Measurements from ENCODE around the gene PPARG.

PPARG gene

DNA sequence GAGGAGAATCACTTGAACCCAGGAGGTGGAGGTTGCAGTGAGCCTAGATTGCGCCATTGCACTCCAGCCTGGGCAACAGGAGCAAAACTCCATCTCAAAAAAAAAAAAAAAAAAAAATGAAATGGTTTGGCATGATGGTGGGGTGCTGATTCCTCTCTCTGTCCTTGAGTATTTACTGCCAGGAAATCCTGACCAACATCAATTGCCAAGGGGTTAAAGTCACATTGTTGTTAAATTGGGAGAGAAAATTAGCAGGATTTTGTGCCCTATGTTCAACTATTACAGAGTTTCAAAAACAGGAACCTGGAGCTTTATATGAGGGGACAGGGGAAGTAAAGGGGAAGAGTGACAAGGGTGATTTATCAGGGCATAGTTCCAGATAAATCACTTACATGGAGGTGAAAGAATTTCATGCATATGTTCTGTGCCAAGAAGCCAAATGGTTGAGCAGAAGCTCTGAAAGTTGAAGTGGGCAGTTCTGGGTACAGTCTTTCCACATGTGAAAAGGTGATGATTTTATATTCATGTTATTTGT, 124.9 kb downstream of the PPARG start:
- DNase-seq (ENCODE audit: low read depth) = no peak

- DNase-seq (ENCODE audit: low read depth) = no peak
These were observed 126.3 kb downstream of the PPARG start for GRCh38 chr3:12415014-12415680.

- no peak for DNase-seq (ENCODE audit: low read depth)
These were observed 127.9 kb downstream of the PPARG start for GRCh38 chr3:12416731-12417130.

DNA sequence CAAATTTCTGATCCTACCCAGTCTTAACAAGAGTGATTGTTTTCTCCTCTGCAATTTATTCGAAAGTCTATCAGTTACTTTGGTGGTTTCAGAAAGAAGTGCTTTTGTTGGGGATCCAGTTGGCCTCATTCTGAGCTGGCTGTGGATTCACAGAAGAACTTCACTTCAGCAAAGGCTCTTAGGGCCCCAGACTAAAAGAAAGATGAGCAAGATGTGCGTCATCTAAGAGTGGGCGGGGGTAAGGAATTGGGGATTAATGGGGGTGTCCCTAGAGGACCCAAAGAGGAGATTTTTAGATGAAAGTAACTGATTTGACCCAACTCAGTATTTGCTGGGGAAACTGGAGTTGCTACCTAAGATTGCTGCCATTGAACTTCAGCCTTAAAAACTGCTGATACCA, 131.5 kb downstream of the PPARG start:
- no peak for DNase-seq (ENCODE audit: low read depth)

DNA sequence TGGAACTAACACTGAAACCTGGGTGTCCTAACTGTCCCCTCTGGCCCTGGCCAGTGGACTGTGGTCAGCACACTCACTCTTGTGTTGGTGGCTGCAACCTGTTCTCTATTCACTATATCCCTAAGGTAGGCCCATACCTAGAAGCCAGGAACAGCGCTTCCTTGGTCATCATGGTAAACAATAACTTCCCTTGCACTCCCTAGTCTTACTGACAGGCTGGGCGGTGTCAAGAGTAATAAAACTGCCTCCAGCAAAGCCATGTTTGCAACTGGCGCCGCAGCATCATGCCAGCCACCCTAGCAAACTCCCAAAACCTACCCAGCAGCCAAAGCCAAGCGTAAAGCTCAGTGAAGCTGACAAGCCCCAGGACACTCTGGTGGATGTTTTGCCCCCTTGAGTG, 132.3 kb downstream of the PPARG start:
- no peak for DNase-seq (ENCODE audit: low read depth)

DNA sequence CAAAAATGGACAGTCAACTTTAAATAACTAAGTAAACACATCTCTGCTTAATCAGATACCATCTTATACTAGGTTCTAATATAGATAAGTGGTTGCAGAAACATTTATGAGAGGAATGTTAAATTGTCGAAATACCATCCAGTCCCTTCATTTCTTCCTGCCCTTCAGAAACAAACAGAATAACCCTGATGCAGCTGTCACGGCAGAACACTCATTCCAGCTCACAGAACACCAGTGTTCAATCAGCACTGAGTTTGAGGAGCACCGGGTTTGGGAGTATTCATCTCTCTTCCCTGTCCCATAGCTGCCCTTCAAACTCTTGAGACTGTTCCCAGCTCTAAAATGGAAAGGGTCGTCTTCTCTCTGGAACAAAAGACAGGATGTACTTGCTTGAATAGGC, 134.3 kb downstream of the PPARG start:
- no peak for DNase-seq (ENCODE audit: low read depth)

- no peak for DNase-seq (ENCODE audit: low read depth)
These were observed 135.2 kb downstream of the PPARG start for GRCh38 chr3:12423918-12424630.

DNA sequence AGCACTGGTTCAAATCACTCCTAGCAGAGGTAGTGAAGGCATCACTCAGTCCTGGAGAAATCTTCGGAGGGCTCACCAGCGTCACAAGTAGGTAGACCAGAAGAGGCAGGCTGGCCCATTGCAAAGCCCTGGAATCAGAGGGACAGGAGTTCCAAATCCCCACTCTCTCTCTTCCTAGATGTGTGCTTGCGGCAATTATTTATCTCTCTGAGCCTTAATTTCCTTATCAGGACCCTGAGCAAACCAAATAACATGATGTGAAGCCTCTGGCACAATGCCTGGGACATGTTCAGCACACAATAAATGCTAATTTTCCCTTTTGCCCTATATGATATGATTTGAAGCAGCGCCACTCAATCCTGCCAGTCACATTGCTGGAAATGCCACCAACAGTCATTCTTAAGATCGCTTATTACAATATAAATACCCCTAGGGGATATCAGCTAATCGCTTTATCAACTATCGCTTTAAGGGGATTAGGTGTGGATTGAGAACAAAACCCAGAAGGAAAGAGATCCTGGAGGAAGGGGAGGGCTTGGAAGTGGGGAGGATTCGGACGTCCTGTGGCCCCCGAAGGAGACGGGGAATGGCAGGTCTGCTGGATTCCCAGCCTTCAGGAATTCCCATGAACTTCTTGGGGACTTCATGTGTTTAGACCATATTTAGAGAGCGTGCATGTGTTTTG, 135.9 kb downstream of the PPARG start:
- DNase-seq (ENCODE audit: low read depth) = no peak

DNA sequence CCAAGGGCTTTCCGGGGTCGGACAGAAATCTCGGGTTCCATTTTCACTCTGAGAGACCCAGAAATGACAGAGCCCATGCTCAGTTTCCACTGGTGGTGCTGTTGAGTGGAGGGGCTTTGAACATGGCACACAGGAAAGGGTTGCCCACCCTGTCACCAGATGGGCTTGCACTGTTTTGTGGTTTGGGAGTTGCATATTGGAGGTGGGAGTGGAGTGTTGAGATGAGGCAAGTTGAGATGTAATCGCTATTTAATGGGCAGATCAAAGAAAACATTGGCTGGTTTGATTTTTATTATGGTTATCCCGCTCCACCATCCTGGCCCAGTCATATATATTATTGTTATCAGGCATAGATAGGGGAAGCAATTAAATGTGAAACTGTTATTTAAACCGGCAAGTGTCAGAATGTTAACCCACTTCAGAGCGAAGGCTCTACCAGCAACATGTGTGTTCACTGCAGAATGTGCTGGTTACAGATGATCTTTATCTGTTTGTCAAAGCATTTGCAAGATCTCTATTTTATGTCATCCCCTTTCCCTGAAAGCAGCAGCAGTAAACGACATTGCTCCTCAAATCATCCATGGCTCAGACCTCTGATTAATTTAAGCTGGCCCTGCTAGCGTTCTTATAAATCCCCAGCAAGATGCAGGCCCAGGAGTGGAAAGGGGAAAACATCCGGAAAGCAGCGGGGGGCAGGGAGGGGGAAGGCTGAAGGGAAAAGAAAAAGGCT, 137.1 kb downstream of the PPARG start:
- DNase-seq (ENCODE audit: low read depth) = no peak

DNA sequence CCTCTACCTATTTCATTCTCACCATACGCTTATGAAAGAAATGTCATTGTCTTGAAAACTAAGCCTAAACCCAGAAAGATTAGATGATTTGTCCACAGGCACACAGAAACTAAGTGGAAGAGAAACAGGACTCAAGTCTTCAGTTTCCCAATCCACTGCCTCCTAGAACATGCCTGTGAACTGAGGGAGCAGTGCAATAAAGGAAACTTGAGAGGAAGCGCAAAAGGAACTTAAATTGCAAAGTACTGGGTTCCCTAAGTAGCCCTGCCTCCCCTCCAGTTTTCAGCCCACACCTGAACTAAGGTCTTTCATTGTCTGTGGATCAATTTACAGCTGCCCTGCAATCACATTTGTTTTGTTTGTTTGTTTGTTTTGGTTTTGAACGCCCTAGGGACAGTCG, 138.7 kb downstream of the PPARG start:
- DNase-seq (ENCODE audit: low read depth) = no peak

GRCh38 chr3:12428126-12428525, 139.3 kb downstream of the PPARG start:
- DNase-seq (ENCODE audit: low read depth) = no peak

GRCh38 chr3:12430086-12430485, 141.2 kb downstream of the PPARG start:
- DNase-seq (ENCODE audit: low read depth) = no peak

DNA sequence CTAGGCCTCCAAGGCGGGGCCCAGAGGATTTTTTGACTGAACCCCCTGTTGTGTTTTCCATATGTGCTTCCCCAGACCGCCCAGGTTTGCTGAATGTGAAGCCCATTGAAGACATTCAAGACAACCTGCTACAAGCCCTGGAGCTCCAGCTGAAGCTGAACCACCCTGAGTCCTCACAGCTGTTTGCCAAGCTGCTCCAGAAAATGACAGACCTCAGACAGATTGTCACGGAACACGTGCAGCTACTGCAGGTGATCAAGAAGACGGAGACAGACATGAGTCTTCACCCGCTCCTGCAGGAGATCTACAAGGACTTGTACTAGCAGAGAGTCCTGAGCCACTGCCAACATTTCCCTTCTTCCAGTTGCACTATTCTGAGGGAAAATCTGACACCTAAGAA, 145.0 kb downstream of the PPARG start:
- no peak for DNase-seq (ENCODE audit: low read depth)

GRCh38 chr3:12436514-12437220, 147.8 kb downstream of the PPARG start:
- DNase-seq (ENCODE audit: low read depth) = no peak

- no peak for DNase-seq (ENCODE audit: low read depth)
These were observed 148.3 kb downstream of the PPARG start for GRCh38 chr3:12437221-12437605.

- DNase-seq (ENCODE audit: low read depth) = no peak
These were observed 149.0 kb downstream of the PPARG start for GRCh38 chr3:12437861-12438260.

DNA sequence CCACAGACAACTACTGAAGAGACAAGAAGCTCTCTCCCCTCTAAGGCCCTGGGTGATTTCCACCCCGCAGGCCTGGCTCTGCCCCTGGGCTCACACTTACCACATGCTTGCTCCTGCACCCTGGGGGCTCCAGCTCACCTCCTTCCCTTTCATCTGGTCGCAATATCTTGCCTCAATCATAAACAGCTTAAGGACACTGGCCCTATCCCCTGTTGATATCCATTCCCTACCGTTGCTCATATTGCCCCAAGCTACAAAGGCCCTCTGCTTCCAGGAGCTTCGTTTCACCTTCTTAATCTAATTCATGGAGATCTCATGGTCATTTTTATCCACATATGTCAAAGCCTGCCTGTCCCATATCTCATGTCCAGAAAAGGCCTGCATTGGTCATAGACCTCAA, 149.4 kb downstream of the PPARG start:
- DNase-seq (ENCODE audit: low read depth) = no peak

GRCh38 chr3:12439161-12439940, 150.5 kb downstream of the PPARG start:
- no peak for DNase-seq (ENCODE audit: low read depth)

DNA sequence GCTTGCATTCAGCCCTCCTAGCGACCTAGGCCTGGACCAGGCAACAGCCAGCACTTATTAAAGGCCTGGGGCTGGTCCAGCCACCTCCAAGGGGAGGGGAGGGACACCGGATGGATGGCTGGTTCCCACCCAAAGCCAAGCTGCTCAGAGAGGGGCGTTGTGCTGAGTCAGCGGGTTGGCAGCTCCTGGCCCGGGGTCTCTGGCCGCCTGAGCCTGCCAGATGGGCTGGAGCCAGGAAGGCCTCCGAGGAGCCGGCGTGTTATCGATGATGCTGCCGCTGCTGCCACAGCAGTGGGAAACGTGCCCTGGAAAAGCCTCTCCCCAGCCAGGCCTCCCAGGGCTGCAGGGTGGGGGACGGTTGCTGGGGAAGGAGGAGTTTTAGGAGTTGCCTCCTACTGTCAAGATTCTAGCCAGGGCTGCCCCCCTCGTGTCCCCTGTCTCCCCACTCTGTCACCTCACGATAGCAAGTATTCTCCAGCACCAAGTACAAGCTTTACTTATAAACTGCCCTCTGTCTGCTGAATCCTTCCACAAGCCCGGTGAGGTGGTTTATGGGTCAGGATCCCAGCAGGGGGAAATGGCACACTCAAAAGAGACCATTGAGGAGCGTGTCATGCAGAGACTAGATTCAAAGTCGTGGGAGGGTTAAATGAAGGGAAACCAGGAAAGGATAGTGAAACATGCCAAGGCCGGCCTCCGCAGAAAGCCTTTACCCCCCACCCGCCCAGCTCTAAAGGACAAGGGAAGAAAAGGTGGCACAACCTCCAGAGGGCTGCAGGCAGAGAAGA, 152.3 kb downstream of the PPARG start:
- no peak for DNase-seq (ENCODE audit: low read depth)
